HepG2 (cell line): ENCODE results near the gene CDH22. TPM values are rescaled to one million over a fixed set of nuclear protein-coding genes. Genes with fewer than 3 reads are reported as not detected.

Experiments used
- ATAC-seq: fragments of 200-7000 bp; cut with Tn5 transposase; 3 replicates; pipeline ENCODE4 v1.9.1; 2020; ENCODE audit warnings: mild to moderate bottlenecking, moderate library complexity
- BruUV-seq: library from RNA; stranded (reverse); fragments of 400-500 nt; replicated peaks from 2 replicates; lab custom pipeline; 2021; lab: Mats Ljungman, UMichigan
- CTCF ChIA-PET: fragments of 300-600 bp; formaldehyde crosslinking; extraction: SDS; loops from one replicate; lab custom pipeline; 2021; ENCODE audit warnings: low total read pairs, inconsistent platforms, low intra/inter-chr PET ratio; lab: Yijun Ruan, JAX
- POLR2A ChIA-PET: fragments of 350-600 bp; sonication (Branson Sonifier 250); formaldehyde crosslinking; loops from one replicate; lab custom pipeline; 2020; ENCODE audit warnings: antibody characterized with exemption, inconsistent platforms; lab: Yijun Ruan, JAX
- DNase-seq: peaks from one replicate; pipeline ENCODE4 v3.0.0-alpha.2; 2015; ENCODE audit warnings: low spot score
- FAIRE-seq: peaks from 3 replicates; lab custom pipeline; 2011; peaks lifted over from hg19 to GRCh38; lab: Jason Lieb, UNC
- H2AFZ ChIP-seq: one replicate; pipeline ENCODE4 v1.6.1; 2011; ENCODE audit warnings: low read length, inconsistent platforms
- H3K27ac ChIP-seq: fragments of 300-600 bp; 3 replicates; pipeline ENCODE4 v1.8.0; 2011; ENCODE audit warnings: mixed run types, mild to moderate bottlenecking, mixed read lengths, low read length, inconsistent platforms; ENCODE audit not compliant: insufficient read depth; ENCODE audit errors: extremely low read length
- H3K27me3 ChIP-seq, 2 experiments: fragments of 200-600 bp in 1 of 2; 2 replicates in 1 of 2; 3 replicates in 1 of 2; pipeline versions ENCODE4 v1.6.0 to v1.8.0; 2011; ENCODE audit warnings: low read length in 2 of 2, mild to moderate bottlenecking in 2 of 2, moderate library complexity in 2 of 2, inconsistent platforms in 1 of 2; ENCODE audit not compliant: insufficient read depth in 2 of 2, control insufficient read depth in 1 of 2
- H3K36me3 ChIP-seq, 2 experiments: fragments of 200-600 bp in 1 of 2; replicated peaks in 1 of 2; 2 replicates in 1 of 2; 3 replicates in 1 of 2; pipeline versions ENCODE4 v1.5.1 to v1.8.0; 2011; ENCODE audit warnings: low read length in 2 of 2, inconsistent platforms in 1 of 2; ENCODE audit not compliant: insufficient read depth in 2 of 2, control insufficient read depth in 1 of 2
- H3K4me1 ChIP-seq: 2 replicates; pipeline ENCODE4 v1.5.1; 2012; ENCODE audit warnings: low read length, inconsistent platforms; ENCODE audit not compliant: insufficient read depth
- H3K4me2 ChIP-seq: 2 replicates; pipeline ENCODE4 v1.6.0; 2011; ENCODE audit warnings: low read depth, low read length, inconsistent platforms
- H3K4me3 ChIP-seq, 3 experiments: fragments of 200-600 bp in 1 of 3; sonication (generic), shearing (Covaris generic) in 1 of 3; replicated peaks in 1 of 3; 2 replicates each; pipeline ENCODE4 v1.5.1; 2011 to 2016; ENCODE audit warnings: low read length in 3 of 3, inconsistent platforms in 2 of 3, low read depth in 2 of 3, mild to moderate bottlenecking in 2 of 3, control low read depth in 1 of 3, mixed read lengths in 1 of 3; ENCODE audit not compliant: insufficient read depth in 1 of 3
- H3K79me2 ChIP-seq: one replicate; pipeline ENCODE4 v1.6.1; 2011; ENCODE audit warnings: low read length, inconsistent platforms; ENCODE audit not compliant: insufficient read depth
- H3K9ac ChIP-seq: 2 replicates; pipeline ENCODE4 v1.6.0; 2011; ENCODE audit warnings: mild to moderate bottlenecking, low read depth, low read length, inconsistent platforms; ENCODE audit not compliant: insufficient read depth
- H3K9me3 ChIP-seq: 2 replicates; pipeline ENCODE4 v1.5.1; 2012; ENCODE audit warnings: mild to moderate bottlenecking, low read length
- H4K20me1 ChIP-seq: 2 replicates; pipeline ENCODE4 v1.6.0; 2011; ENCODE audit warnings: inconsistent platforms, mild to moderate bottlenecking, low read length, moderate library complexity; ENCODE audit not compliant: insufficient read depth
- KLF15 ChIP-seq: sonication (generic); formaldehyde crosslinking; IDR thresholded peaks from 2 replicates; pipeline ENCODE4 v1.8.1; 2023; ENCODE audit warnings: borderline replicate concordance, mild to moderate bottlenecking, inconsistent platforms, missing genetic modification reagents, mixed read lengths
- PHF5A ChIP-seq: IDR thresholded peaks from one replicate; pipeline ENCODE4 v1.6.1; 2018; ENCODE audit warnings: low read depth, missing genetic modification reagents; ENCODE audit not compliant: unreplicated experiment
- RFXANK ChIP-seq: IDR thresholded peaks from 2 replicates; pipeline ENCODE4 v1.6.1; 2016
- RORA ChIP-seq: sonication (generic); formaldehyde crosslinking; IDR thresholded peaks from 2 replicates; pipeline ENCODE4 v1.5.0; 2020; ENCODE audit warnings: mild to moderate bottlenecking, missing genetic modification reagents, moderate library complexity
- SOX13 ChIP-seq, 3 experiments: fragments of 450-650 bp in 1 of 3; sonication (generic) in 1 of 3; formaldehyde crosslinking in 1 of 3; IDR thresholded peaks in 2 of 3; conservative IDR thresholded peaks in 1 of 3; 2 replicates each; pipeline versions ENCODE4 v1.5.0 to v1.6.1; 2016 to 2020; ENCODE audit warnings: antibody characterized with exemption in 1 of 3, mild to moderate bottlenecking in 1 of 3, missing compliant biosample characterization in 1 of 3, missing genetic modification reagents in 1 of 3, moderate library complexity in 1 of 3
- ZC3H13 ChIP-seq: sonication (generic); formaldehyde crosslinking; IDR thresholded peaks from 2 replicates; pipeline ENCODE4 v1.8.1; 2023; ENCODE audit warnings: mild to moderate bottlenecking, missing genetic modification reagents, moderate library complexity
- ZNF501 ChIP-seq: sonication (generic); formaldehyde crosslinking; IDR thresholded peaks from 2 replicates; pipeline ENCODE4 v1.5.1; 2020; ENCODE audit warnings: mild to moderate bottlenecking, moderate library complexity, missing genetic modification reagents
- ZNF530 ChIP-seq: sonication (generic); formaldehyde crosslinking; IDR thresholded peaks from 2 replicates; pipeline ENCODE4 v1.5.0; 2020; ENCODE audit warnings: low read depth, mild to moderate bottlenecking, missing genetic modification reagents
- ZNF746 ChIP-seq: sonication (generic); formaldehyde crosslinking; IDR thresholded peaks from 2 replicates; pipeline ENCODE4 v1.8.0; 2022; ENCODE audit warnings: mild to moderate bottlenecking, missing genetic modification reagents
- ZUFSP ChIP-seq: sonication (generic); formaldehyde crosslinking; IDR thresholded peaks from 2 replicates; pipeline ENCODE4 v1.9.0; 2021; ENCODE audit warnings: missing genetic modification reagents, mild to moderate bottlenecking, borderline replicate concordance
- WGBS: methylation state at CpG from one replicate; pipeline ENCODE4 v1.1.6; 2017; ENCODE audit warnings: low lambda C conversion rate; 5-methylcytosine and 5-hydroxymethylcytosine counted together
- in situ Hi-C: cut with HindIII; loops from 2 replicates; pipeline ENCODE4 v1.10.0; 2017; ENCODE audit warnings: low pct_unique_long_range_greater_than_20kb; ENCODE audit not compliant: extremely low pct_ligation_motif_present
- intact Hi-C: fragments of 100-400 bp; cut with micrococcal nuclease; formaldehyde crosslinking; loops from one replicate; pipeline ENCODE4 v1.10.0; 2022; ENCODE audit not compliant: unreplicated experiment
- polyA plus RNA-seq, 8 experiments: library from polyadenylated mRNA; depleted of rRNA in 3 of 8; stranded (reverse) in 7 of 8; unstranded in 1 of 8; fragments of >200 nt; fragmentation: Illumina TruSeq in 4 of 8; extraction: Trizol in 4 of 8; gene quantifications; 2 replicates each; pipeline versions ENCODE4 v1.2.1 to v1.2.3, GENCODE V29; 2011 to 2016; ENCODE audit warnings: low read depth in 4 of 8, missing spikeins in 1 of 8, mixed read lengths in 1 of 8; ENCODE audit not compliant: insufficient read depth in 1 of 8
- total RNA-seq, 5 experiments: library from RNA; depleted of rRNA; stranded (reverse); fragments of >200 nt; fragmentation: Illumina TruSeq; extraction: Trizol; gene quantifications; 2 replicates each; pipeline ENCODE4 v1.2.3, GENCODE V29; 2016; ENCODE audit warnings: low read depth in 1 of 5

CDH22 gene
- total and polyA plus RNA-seq, 2 of the 13 experiments (the other 11 are each of a cell fraction or from before 2014, with no cell fraction given), result not detected

- no peak for FAIRE-seq
- Histone ChIP-seq H3K36me3 (no peaks in the 10 kb centered on the region), H3K4me2 (no peak overlapping the region), H3K27me3 (peaks cover under 1 to 35% of the 10 kb centered on the region in 2 experiments; a peak in 4 of 5 replicates), H3K27ac (no peak overlapping the region), H2AFZ (no peak overlapping the region), H3K79me2 (no peaks in the 10 kb centered on the region), H3K4me3 (no peak overlapping the region)
- no peak for ATAC-seq
- in situ Hi-C loops, result no loop called here
- TF ChIP-seq PHF5A (no peak), ZUFSP (no peak), RORA (no peak), SOX13 (IDR thresholded peaks at IDR 0.05) (no peak), SOX13 (CRISPR knock-in tag; conservative IDR thresholded peaks at IDR 0.05 in 1 of 2, IDR thresholded peaks at IDR 0.05 in 1 of 2) (no peak), KLF15 (CRISPR knock-in tag) (no peak), ZNF530 (no peak), ZNF746 (CRISPR knock-in tag) (no peak), ZNF501 (CRISPR knock-in tag) (no peak), RFXANK (no peak), ZC3H13 (no peak)
- TF ChIP-seq, all 625 proteins: peak for 0
- ChIA-PET CTCF (no interaction called here), POLR2A (no interaction called here)
- no peaks in the 10 kb centered on the region for H4K20me1 ChIP-seq
- no peak overlapping the region for H3K9ac ChIP-seq
- no TSS peak for BruUV-seq
- H3K9me3 ChIP-seq, result no peaks in the 10 kb centered on the region
- DNase-seq, result no peak
- intact Hi-C loops, result no loop called here
- WGBS, result 29% methylated on average over 17 of the region's 17 CpGs
- no peaks in the 10 kb centered on the region for H3K4me1 ChIP-seq
Observed at GRCh38 chr20:46195264-46196036, 112.8 kb downstream of the CDH22 start.
